Fibroblast of lung (primary cell): ENCODE results near the gene DLD.

Source experiments
- EZH2 ChIP-seq: IDR thresholded peaks from 2 replicates; pipeline ENCODE4 v1.5.1; 2012; ENCODE audit warnings: low read length, control low read depth, mild to moderate bottlenecking; ENCODE audit errors: missing control alignments
- TF ChIP-seq, protein P1 (sequence below), 2 donors: IDR thresholded peaks in 1 of 2; conservative IDR thresholded peaks in 1 of 2; 1 replicate in 1 of 2; 2 replicates in 1 of 2; pipeline ENCODE4 v1.5.1; 2011 to 2012; ENCODE audit warnings: low read length in 2 of 2, control low read depth in 1 of 2, inconsistent platforms in 1 of 2, low read depth in 1 of 2, mild to moderate bottlenecking in 1 of 2

DNA sequence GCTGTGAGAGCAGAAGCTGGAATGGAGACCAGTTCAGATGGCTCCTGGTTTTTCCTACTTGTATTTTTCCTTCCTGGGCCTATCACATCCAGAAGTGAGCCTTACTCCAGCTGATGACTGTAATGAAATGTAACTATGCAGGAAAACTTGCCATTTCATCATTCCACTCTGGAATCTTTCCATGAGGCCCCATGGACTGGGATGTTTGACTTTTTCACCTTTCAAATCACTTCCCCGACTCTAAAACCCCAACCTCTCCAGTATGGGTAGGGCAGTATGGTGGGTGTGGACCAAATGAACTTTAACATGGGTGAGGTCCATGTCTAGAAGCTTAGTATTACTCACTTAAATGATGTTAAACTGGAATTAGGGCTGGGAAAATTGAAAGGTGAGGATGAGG is 40.3 kb upstream of the DLD start:
- TF ChIP-seq, protein P1, sequence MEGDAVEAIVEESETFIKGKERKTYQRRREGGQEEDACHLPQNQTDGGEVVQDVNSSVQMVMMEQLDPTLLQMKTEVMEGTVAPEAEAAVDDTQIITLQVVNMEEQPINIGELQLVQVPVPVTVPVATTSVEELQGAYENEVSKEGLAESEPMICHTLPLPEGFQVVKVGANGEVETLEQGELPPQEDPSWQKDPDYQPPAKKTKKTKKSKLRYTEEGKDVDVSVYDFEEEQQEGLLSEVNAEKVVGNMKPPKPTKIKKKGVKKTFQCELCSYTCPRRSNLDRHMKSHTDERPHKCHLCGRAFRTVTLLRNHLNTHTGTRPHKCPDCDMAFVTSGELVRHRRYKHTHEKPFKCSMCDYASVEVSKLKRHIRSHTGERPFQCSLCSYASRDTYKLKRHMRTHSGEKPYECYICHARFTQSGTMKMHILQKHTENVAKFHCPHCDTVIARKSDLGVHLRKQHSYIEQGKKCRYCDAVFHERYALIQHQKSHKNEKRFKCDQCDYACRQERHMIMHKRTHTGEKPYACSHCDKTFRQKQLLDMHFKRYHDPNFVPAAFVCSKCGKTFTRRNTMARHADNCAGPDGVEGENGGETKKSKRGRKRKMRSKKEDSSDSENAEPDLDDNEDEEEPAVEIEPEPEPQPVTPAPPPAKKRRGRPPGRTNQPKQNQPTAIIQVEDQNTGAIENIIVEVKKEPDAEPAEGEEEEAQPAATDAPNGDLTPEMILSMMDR (conservative IDR thresholded peaks at IDR 0.05 in 1 of 2, IDR thresholded peaks at IDR 0.05 in 1 of 2; ENCODE audit: low read depth in 1 of 2, low read length in 2 of 2): no peak
- no peak for TF ChIP-seq EZH2
